Measurements from ENCODE around the gene FUOM.
"Not testable (repeated sequence)": the region's sequence is repeated elsewhere in the genome, so short reads cannot be mapped to it uniquely, and the experiment has no call there.

Gene FUOM

DNA sequence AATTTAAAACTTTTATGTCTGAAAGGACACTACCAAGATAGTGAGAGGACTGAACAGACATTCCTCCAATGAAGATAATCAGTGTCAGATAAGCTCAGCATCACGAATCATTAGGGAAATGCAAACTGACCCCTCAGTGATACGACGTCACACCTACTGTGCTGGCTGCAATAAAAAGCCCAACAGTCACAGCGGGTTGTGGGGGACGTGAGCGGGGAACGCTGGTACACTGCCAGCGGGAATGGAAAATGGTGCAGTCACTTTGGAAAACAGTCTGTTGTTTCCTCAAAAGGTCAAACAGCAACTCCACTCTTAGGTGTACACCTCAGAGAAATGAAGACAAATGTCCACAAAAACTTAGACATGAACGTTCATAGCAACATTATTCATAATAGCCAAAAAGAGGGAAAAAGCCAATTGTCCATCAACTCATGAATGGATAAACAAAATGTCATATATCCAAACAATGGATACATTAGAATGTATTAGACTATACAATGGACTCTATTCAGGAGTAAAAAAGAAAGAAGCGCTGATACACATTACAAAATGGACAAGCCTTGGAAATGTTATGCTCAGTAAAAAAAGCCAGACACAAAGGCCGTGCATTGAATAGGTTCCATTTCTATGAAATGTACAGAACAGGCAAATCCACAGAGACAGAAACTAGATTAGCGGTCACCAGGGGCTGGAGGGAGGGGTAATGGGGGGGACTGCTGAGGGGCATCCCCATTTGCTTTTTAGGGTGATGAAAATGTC, 17.7 kb upstream of the FUOM start:
- Histone ChIP-seq H3K4me3 (ENCODE audit: low read length) (no peak overlapping the region), H3K9me3 (ENCODE audit: insufficient read depth, low read depth, low read length) (no peaks in the 10 kb centered on the region), H3K36me3 (ENCODE audit: insufficient read depth, low read depth, low read length) (peaks cover 4% of the 10 kb centered on the region; the same call in 1 of the 2 replicates), H3K4me1 (ENCODE audit: insufficient read depth, low read length) (no peaks in the 10 kb centered on the region), H3K27ac (ENCODE audit: low read length) (no peak overlapping the region), H3K27me3 (ENCODE audit: insufficient read depth, low read length) (peaks cover 60% of the 10 kb centered on the region), H3K9ac (ENCODE audit: low read depth, low read length) (no peak overlapping the region)

DNA sequence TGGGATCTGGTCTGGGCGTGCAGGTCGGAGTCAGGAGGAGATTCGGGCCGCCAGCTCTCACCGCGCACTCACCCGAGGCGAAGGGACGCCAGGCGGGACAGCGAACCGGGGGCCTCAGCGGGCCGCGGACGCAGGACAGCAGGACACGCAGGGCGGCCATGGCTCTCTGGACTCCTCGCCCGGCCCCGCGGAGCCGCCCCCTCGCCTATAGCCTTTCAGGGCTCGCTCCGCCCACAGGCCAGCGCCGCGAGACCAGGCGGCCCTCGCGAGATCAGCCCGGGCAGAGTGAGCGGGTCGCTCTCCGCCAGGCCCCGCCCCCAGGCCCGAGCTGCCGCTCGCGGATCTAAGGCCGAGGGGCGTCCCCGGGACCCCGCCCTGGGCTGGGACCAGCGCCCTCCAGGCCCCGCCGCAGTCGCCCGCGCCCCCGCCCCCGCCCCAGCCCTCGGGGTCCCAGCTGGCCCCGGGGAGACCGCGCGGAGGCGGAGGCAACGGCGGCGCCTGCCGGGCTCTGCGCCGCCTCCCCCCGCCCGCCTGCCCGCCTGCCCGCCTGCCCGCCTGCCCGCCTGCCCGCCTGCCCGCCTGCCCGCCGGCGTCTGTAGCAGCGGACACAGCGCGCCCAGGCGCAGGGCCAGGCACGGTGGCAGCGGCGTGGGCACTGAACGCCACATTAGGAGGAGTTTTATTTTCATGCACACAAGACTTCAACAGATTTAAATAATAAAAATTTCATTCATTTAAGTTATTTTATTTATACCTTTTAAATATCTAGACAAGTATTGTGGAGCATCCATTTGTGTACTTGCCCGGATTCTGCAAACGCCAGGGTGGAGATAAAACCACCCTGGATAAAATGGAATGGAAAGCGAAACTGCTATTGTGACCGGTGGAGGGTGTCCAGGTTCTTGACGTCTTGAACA, 15.6 kb upstream of the FUOM start, which contains the start of gene ECHS1:
ECHS1 (minus strand) TSS at position 181 of the 917 bp plus-strand sequence; CDS start at position 160, 21 bp downstream.
- H3K27ac ChIP-seq (ENCODE audit: low read length), result no peak within 1 kb of the TSS
- peak within 1 kb of the TSS; percentile 72; the same call in 1 of the 2 replicates for H3K4me3 ChIP-seq (ENCODE audit: low read length)
- no peaks in the 10 kb centered on the region for H3K4me1 ChIP-seq (ENCODE audit: insufficient read depth, low read length)
- peaks cover 47% of the 10 kb centered on the region for H3K27me3 ChIP-seq (ENCODE audit: insufficient read depth, low read length)
- H3K9ac ChIP-seq (ENCODE audit: low read depth, low read length), result peak within 1 kb of the TSS; percentile 61; the same call in 1 of the 2 replicates
- no peaks in the 10 kb centered on the region for H3K9me3 ChIP-seq (ENCODE audit: insufficient read depth, low read depth, low read length)
- H3K36me3 ChIP-seq (ENCODE audit: insufficient read depth, low read depth, low read length), result peaks cover 25% of the 10 kb centered on the region

DNA sequence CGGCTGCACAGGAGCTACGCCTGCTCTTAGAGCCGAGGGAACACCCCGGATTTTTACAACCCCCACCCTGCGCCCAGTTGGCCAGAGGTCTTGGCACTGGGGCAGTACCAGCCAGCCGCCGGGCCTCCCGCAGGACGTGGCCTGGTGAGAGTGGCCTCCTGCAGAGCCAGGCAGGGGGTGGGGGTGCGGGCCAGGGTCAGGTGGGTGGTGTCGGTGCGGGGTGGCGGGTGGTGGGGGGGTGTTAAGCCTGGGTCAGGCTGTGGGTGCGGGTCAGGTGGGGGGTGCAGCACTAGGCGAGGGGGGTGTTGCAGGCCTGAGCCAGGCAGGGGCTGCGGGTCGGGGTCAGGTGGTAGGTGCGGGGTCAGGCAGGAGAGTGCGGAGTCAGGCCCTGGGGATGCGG, 14.7 kb upstream of the FUOM start:
- H3K27ac ChIP-seq (ENCODE audit: low read length), result no peak overlapping the region
- H3K27me3 ChIP-seq (ENCODE audit: insufficient read depth, low read length), result peaks cover 38% of the 10 kb centered on the region
- H3K9me3 ChIP-seq (ENCODE audit: insufficient read depth, low read depth, low read length), result no peaks in the 10 kb centered on the region
- peaks cover 30% of the 10 kb centered on the region for H3K36me3 ChIP-seq (ENCODE audit: insufficient read depth, low read depth, low read length)
- peak overlapping the region; percentile 33; the same call in 1 of the 2 replicates for H3K4me3 ChIP-seq (ENCODE audit: low read length)
- no peak overlapping the region for H3K9ac ChIP-seq (ENCODE audit: low read depth, low read length)
- H3K4me1 ChIP-seq (ENCODE audit: insufficient read depth, low read length), result no peaks in the 10 kb centered on the region

DNA sequence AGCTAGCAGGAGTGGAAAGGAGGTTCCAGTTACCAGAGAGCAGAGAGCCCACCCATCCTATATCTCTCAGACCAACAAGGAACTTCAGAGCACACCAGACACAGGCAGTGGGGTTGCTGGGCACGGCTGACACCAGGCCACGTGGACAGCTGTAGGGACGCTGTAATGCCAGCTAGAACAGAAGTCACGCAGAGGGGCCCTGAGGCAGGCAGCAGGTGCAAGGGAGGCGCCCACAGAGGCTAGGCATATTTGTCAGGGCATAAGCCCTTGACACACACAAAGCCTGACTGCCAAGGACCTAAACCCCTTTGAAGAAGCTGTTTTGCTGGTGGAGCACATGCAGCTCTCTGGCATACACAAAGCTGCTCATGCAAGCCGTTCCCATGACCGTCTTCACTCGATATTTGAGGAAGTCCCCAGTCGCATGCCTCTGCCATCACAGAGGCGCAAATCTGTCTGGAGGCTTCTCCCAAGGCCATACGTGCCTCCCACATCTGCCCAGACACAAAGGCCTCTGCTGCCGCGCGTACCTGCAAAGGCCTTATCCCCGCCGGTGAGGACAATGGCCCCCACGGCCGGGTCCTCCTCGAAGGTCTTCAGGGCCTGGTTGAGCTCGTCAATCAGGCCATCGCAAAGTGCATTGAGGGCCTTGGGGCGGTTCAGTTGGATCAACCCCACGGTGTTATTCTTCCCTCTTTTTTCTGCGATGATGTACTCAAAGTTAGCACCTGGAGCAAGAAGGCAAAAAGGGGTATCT, 12.4 kb upstream of the FUOM start:
- Histone ChIP-seq H3K4me3 (ENCODE audit: low read length) (no peak overlapping the region), H3K27ac (ENCODE audit: low read length) (no peak overlapping the region), H3K27me3 (ENCODE audit: insufficient read depth, low read length) (peaks cover 15% of the 10 kb centered on the region), H3K36me3 (ENCODE audit: insufficient read depth, low read depth, low read length) (peaks cover 49% of the 10 kb centered on the region), H3K9ac (ENCODE audit: low read depth, low read length) (no peak overlapping the region), H3K9me3 (ENCODE audit: insufficient read depth, low read depth, low read length) (no peaks in the 10 kb centered on the region), H3K4me1 (ENCODE audit: insufficient read depth, low read length) (no peaks in the 10 kb centered on the region)

DNA sequence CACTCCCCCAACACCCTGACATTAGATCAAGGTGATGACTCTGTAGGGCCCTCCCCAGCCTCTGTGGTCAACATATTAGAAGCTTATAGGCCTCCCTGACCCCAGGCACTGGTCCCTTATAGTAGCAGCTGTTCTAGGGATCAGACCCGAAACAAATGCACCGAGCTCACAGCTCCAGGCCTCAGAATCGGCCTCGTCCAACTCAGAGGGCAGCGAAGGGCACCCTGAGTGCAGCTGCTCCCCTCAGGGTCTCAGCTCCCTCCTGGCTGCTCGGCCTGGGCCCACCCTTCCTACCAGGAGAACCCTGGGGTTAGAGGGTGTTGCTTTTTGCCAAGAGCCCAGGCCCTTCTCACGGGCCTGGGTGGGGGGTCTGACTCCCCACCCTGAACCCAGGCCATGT, 10.3 kb upstream of the FUOM start:
- H3K9ac ChIP-seq (ENCODE audit: low read depth, low read length), result no peak overlapping the region
- no peaks in the 10 kb centered on the region for H3K9me3 ChIP-seq (ENCODE audit: insufficient read depth, low read depth, low read length)

DNA sequence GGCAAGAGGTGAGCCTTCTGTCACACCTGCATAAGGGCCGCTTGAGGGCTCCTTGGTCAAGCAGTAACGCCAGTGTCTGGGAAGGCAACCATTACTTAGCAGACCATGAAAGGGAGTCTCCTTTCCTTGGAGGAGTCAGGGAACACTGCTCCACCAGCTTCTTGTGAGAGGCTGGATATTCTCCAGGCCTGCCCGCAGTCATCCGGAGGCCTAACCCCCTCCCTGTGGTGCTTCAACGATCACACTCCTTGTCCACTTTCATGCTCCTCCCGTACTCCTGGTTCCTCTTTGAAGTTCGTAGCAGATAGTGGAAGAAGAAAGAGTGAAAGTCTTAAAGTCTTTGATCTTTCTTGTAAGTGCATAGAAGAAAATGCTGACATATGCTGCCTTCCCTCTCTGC, 9.6 kb upstream of the FUOM start:
- not testable (repeated sequence) for H3K9me3 ChIP-seq (ENCODE audit: insufficient read depth, low read depth, low read length); H3K27me3 ChIP-seq (ENCODE audit: insufficient read depth, low read length); H3K4me3 ChIP-seq (ENCODE audit: low read length); H3K9ac ChIP-seq (ENCODE audit: low read depth, low read length); H3K4me1 ChIP-seq (ENCODE audit: insufficient read depth, low read length); H3K27ac ChIP-seq (ENCODE audit: low read length)
- peaks cover 75% of the 10 kb centered on the region for H3K36me3 ChIP-seq (ENCODE audit: insufficient read depth, low read depth, low read length)

More for the DNA sequence above, 10.3 kb upstream of the FUOM start:
- Histone ChIP-seq H3K27me3 (ENCODE audit: insufficient read depth, low read length) (no peaks in the 10 kb centered on the region), H3K27ac (ENCODE audit: low read length) (no peak overlapping the region), H3K4me1 (ENCODE audit: insufficient read depth, low read length) (no peaks in the 10 kb centered on the region), H3K36me3 (ENCODE audit: insufficient read depth, low read depth, low read length) (peaks cover 68% of the 10 kb centered on the region), H3K4me3 (ENCODE audit: low read length) (no peak overlapping the region)

DNA sequence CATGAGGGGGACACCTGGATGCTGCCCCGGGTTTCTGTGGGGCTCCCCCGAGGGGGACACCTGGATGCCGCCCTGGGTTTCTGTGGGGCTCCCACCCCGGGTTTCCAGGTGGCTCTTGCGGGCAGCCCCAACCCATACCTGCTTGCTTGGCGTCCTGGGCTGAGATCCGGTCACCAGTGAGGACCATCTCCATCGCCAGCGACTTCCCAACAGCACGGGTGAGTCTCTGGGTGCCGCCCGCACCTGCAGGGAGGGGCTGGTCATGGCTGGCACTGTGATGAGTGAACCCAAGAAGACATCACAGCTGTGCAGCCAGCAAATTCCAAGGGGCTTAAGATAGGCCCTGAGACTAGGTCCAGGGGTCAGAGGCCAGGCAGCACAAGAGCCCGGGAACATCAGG, 8.9 kb upstream of the FUOM start:
- H3K9me3 ChIP-seq (ENCODE audit: insufficient read depth, low read depth, low read length), result no peaks in the 10 kb centered on the region
- no peaks in the 10 kb centered on the region for H3K4me1 ChIP-seq (ENCODE audit: insufficient read depth, low read length)
- H3K27me3 ChIP-seq (ENCODE audit: insufficient read depth, low read length), result no peaks in the 10 kb centered on the region
- no peak overlapping the region for H3K9ac ChIP-seq (ENCODE audit: low read depth, low read length)
- no peak overlapping the region for H3K27ac ChIP-seq (ENCODE audit: low read length)
- H3K36me3 ChIP-seq (ENCODE audit: insufficient read depth, low read depth, low read length), result peaks cover 82% of the 10 kb centered on the region
- no peak overlapping the region for H3K4me3 ChIP-seq (ENCODE audit: low read length)

DNA sequence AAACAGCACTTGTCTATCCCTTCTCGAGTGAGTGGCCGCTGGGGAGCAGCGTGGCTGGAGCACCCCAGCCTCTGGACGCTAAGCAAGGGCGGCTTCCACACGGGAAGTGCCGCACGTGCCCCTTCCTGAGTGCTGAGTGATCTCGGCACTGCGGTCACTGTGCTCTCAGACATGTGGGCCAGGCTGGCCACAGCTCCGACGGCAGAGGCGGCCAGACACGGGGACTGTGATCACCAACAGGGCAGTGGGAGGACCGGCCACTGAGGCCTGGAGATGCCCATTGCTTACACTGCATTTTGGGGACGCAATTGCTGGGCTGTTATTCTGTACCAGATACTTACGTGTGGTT, 8.3 kb upstream of the FUOM start:
- Histone ChIP-seq H3K4me3 (ENCODE audit: low read length) (no peak overlapping the region), H3K9ac (ENCODE audit: low read depth, low read length) (no peak overlapping the region), H3K27me3 (ENCODE audit: insufficient read depth, low read length) (no peaks in the 10 kb centered on the region), H3K4me1 (ENCODE audit: insufficient read depth, low read length) (no peaks in the 10 kb centered on the region), H3K36me3 (ENCODE audit: insufficient read depth, low read depth, low read length) (peaks cover 82% of the 10 kb centered on the region), H3K27ac (ENCODE audit: low read length) (no peak overlapping the region), H3K9me3 (ENCODE audit: insufficient read depth, low read depth, low read length) (no peaks in the 10 kb centered on the region)

DNA sequence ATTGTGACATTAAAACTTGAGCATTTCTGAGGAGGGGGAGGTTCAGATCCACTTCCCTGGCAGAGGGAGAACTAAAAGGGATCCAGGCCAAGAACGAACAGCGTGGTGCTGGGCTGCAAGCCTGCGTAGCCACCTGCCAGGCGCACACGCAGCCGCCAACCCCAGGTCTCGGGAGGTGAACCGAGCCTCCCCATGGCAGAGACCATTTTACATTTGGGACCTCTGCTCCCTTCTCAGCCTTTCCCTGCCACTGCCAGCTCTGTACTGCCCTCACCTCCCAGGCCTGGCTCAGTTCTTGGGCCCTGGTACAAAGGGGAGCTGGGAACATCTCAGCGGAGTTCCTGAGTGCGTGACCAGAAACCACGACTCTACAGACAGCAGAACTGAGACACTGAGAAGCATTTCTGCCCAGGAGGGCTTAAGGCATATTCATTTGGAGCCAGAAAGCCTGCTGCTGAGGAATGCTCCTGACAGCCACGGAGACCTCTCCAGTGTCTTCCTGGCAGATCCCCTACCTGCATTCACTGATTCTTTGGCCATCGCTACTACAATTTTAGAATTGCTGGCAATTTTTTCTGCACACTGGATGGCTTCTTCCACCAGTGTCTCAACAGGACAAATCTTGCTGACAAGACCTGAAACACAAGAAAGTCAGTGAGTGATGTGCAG, 7.8 kb upstream of the FUOM start:
- Histone ChIP-seq H3K9ac (ENCODE audit: low read depth, low read length) (no peak overlapping the region), H3K36me3 (ENCODE audit: insufficient read depth, low read depth, low read length) (peaks cover 79% of the 10 kb centered on the region)

DNA sequence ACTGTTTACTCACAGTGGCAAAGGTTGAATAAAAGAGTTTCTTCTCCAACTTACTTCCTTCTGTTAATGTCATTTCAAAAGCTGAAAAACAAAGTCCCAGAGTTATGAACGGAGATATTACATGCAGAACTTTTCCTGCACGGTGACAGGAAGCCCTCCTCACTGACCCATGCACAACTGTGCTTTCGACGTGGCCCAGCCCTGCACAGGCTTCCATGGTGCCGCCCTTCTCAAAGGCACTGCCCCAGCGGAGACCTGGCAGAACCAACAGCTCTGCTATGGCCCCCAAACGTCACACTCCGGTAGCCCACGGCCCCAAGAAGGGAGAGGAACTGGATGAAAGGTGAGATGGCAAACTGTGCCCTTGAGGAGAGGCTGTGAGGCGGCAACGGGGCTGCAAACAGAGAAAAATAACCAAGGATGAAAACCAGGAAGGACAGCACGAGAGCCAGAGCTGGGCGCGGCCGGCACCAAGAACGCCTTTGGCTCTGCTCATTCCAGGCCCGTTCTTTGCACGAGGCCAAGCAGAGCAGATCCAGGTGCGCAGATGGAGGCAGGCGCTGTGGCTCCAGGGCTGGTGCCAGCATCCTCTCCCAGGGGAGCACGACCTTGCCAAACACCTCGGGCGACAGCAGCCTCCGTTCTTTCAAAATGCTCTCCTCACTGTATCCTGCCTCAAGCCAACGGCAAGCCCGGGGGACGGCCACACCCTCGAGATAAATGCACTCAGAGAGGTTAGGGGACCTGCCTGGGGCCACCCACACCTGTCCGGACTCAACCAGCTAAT, 7.0 kb upstream of the FUOM start:
- Histone ChIP-seq H3K27me3 (ENCODE audit: insufficient read depth, low read length) (peaks cover 9% of the 10 kb centered on the region), H3K4me1 (ENCODE audit: insufficient read depth, low read length) (no peaks in the 10 kb centered on the region), H3K9me3 (ENCODE audit: insufficient read depth, low read depth, low read length) (no peaks in the 10 kb centered on the region), H3K9ac (ENCODE audit: low read depth, low read length) (no peak overlapping the region), H3K4me3 (ENCODE audit: low read length) (no peak overlapping the region), H3K36me3 (ENCODE audit: insufficient read depth, low read depth, low read length) (peaks cover 72% of the 10 kb centered on the region), H3K27ac (ENCODE audit: low read length) (no peak overlapping the region)

More for the DNA sequence above, 7.8 kb upstream of the FUOM start:
- Histone ChIP-seq H3K9me3 (ENCODE audit: insufficient read depth, low read depth, low read length) (no peaks in the 10 kb centered on the region), H3K4me1 (ENCODE audit: insufficient read depth, low read length) (no peaks in the 10 kb centered on the region), H3K4me3 (ENCODE audit: low read length) (no peak overlapping the region), H3K27me3 (ENCODE audit: insufficient read depth, low read length) (0 out of 2 replicates have a peak, but pooled peaks cover 1% of the 10 kb centered on the region), H3K27ac (ENCODE audit: low read length) (no peak overlapping the region)
